ENCODE data around the gene FAM174C. TPM values are rescaled to one million over a fixed set of nuclear protein-coding genes. Genes with fewer than 3 reads are reported as not detected.

FAM174C gene
- total RNA-seq, 4 donors from 2014 or later = 44.3 to 72.5 (median 58.2) TPM

DNA sequence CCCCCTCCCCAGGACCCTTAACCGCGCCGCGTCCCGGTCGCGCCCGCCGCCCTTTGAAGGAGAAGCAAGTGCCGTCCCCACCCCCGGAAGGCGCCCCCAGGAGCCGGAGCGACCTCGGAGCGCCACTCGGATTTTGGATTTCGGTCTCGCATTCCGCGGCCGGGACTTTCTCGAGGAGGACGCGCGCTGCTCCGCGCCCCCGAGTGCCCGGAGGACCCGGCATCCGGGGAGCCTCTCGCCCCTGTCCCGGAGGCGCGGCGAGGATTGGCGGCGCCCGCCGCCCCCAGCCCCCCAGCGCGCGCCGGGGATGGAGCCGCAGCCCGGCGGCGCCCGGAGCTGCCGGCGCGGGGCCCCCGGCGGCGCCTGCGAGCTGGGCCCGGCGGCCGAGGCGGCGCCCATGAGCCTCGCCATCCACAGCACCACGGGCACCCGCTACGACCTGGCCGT, 25.3 kb upstream of the FAM174C start:
- WGBS = 1% methylated on average over 14 of the region's 67 CpGs
- Histone ChIP-seq H3K4me1 (peaks cover 73% of the 10 kb centered on the region), H3K9me3 (no peaks in the 10 kb centered on the region), H3K36me3 (peaks cover 34% of the 10 kb centered on the region), H3K4me3 (peak overlapping the region; percentile 92), H3K27me3 (no peaks in the 10 kb centered on the region), H3K27ac (peak overlapping the region; percentile 99)
- no peak for DNase-seq (ENCODE audit: low spot score in 2 of 2)
- TF ChIP-seq POLR2AphosphoS5 (IDR thresholded peaks at IDR 0.05) (no peak), EP300 (IDR thresholded peaks at IDR 0.05) (no peak), POLR2A (IDR thresholded peaks at IDR 0.05) (no peak)
- TF ChIP-seq, protein P1, sequence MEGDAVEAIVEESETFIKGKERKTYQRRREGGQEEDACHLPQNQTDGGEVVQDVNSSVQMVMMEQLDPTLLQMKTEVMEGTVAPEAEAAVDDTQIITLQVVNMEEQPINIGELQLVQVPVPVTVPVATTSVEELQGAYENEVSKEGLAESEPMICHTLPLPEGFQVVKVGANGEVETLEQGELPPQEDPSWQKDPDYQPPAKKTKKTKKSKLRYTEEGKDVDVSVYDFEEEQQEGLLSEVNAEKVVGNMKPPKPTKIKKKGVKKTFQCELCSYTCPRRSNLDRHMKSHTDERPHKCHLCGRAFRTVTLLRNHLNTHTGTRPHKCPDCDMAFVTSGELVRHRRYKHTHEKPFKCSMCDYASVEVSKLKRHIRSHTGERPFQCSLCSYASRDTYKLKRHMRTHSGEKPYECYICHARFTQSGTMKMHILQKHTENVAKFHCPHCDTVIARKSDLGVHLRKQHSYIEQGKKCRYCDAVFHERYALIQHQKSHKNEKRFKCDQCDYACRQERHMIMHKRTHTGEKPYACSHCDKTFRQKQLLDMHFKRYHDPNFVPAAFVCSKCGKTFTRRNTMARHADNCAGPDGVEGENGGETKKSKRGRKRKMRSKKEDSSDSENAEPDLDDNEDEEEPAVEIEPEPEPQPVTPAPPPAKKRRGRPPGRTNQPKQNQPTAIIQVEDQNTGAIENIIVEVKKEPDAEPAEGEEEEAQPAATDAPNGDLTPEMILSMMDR (IDR thresholded peaks at IDR 0.05) = no peak

DNA sequence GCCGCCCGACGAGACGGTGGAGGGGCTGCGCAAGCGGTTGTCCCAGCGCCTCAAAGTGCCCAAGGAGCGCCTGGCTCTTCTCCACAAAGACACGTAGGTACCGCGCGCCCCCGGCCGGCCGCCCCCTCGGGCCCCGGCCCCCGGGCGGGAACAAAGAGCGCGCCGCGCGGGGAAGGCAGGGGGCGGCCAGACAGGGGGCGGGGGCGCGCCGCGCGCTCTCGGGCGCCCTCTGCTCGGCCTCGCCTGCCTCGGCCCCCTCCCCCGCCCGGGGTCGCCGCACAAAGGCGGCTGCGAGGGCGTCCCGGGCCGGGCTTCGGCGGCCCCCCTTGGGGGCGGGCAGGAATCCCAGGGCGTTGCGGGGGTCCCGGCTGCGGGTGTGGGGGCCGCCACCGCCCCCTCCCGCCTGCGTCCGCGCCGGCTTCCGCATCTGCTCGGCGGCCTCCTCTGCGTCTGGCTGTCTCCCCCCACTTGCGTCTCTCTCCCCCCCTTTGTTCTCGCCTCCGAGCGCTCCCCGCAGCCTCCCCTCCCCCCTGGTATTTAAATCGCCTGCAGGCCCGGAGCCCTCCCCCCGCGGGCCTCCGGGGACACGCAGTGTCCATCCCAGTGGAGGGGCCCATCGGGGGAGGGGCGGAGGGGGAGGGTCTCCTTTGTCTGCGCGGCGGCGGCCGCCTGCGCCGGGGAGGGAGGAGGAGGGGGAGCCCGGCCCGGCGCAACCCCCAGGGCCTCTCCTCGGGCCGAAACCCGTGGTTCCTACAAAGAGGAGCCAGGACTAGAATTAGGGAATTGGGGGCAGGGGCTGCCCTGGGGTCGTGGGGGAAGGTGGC, 24.7 kb upstream of the FAM174C start:
- Histone ChIP-seq H3K36me3 (peaks cover 41% of the 10 kb centered on the region), H3K27me3 (no peaks in the 10 kb centered on the region), H3K4me3 (peak overlapping the region; percentile 92), H3K4me1 (peaks cover 73% of the 10 kb centered on the region), H3K9me3 (no peaks in the 10 kb centered on the region), H3K27ac (peak overlapping the region; percentile 99)
- WGBS = under 1% methylated on average over 37 of the region's 90 CpGs
- TF ChIP-seq POLR2AphosphoS5 (IDR thresholded peaks at IDR 0.05) (no peak), EP300 (IDR thresholded peaks at IDR 0.05) (no peak), POLR2A (IDR thresholded peaks at IDR 0.05) (no peak)
- TF ChIP-seq, protein P1 (IDR thresholded peaks at IDR 0.05) = no peak
- peak in 1 of 2 donors; percentile 82 for DNase-seq (ENCODE audit: low spot score in 2 of 2)

DNA sequence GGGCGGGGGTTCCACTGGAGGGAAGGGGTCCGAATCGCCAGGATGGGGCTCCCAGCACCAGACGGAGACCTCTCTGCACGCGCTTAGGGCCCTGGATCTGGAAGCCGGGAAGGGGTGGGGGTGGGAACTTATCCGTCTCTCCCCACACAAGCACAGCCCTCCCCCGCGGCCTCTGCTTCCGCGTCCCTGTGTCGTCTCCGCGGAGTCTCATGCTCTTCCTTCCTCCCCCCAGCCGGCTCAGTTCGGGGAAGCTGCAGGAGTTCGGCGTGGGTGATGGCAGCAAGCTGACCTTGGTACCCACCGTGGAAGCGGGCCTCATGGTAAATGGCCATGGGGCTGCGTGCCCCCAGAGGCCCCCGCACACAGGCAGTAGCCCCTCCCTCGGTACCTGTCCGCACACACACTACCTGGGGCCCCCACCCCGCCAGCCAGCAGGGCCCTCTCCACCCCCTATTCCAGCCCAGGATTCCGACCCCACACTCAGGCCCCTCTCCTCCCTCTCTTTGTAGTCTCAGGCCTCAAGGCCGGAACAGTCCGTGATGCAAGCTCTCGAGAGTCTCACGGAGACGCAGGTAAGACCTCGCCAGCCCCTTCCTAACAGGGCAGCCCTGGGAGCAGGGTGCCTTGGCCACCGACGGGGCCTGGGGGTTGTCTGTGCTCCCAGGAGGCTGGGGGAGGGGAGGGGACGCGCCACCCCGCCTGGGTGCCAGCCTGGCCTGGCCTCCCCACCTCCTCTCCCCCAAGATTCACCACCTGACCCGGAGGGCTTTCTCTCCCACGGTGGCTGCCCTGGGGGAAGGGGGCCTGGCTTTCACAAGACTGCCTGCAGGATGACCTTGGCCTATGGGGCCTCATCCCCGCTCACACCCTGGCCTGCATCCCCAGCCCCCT, 23.8 kb upstream of the FAM174C start:
- peak; percentile 90 to 93 for DNase-seq (ENCODE audit: low spot score in 2 of 2)
- WGBS = 2% methylated on average over 31 of the region's 41 CpGs
- Histone ChIP-seq H3K27me3 (no peaks in the 10 kb centered on the region), H3K9me3 (no peaks in the 10 kb centered on the region), H3K27ac (peak overlapping the region; percentile 99), H3K4me3 (peak overlapping the region; percentile 92), H3K4me1 (peaks cover 69% of the 10 kb centered on the region), H3K36me3 (peaks cover 50% of the 10 kb centered on the region)
- peak in 1 of 3 donors; percentile 11 for TF ChIP-seq POLR2AphosphoS5 (IDR thresholded peaks at IDR 0.05)
- no peak for TF ChIP-seq POLR2A (IDR thresholded peaks at IDR 0.05)

DNA sequence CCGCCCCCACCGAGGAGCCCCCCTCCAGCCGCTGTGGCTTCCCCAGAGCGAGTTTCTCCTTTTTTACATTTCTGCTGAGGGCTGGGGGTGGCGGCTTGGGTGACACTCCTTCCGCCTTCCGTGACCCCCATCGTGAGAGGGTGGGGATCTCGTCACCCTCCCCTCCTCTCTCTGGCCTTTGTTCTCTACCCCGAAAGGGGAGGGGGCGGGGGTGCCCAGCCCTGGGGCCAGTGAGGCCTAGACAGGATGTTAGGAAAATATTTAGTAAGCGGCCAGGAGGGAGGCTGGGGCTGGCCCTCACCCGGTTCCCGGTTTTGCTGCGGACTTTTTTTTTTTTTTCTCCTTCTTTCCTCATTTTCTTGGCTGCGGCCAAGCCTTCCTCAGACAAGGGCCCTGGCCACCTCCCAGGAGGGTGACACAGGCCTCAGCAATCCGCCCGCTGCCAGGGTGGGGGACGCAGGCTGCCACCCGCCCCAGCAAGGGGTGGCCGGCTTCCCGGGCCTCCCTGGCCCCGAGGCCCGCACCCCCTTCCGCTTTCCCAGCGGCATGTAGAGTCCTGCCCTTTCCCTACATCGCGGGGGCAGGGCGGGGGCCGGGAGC, 23.0 kb upstream of the FAM174C start:
- H3K27me3 ChIP-seq = no peaks in the 10 kb centered on the region
- no peaks in the 10 kb centered on the region for H3K9me3 ChIP-seq
- peak in 2 of 3 donors; percentile 62 to 68 for TF ChIP-seq POLR2AphosphoS5 (IDR thresholded peaks at IDR 0.05)
- TF ChIP-seq, protein P1 (IDR thresholded peaks at IDR 0.05) = no peak
- DNase-seq (ENCODE audit: low spot score in 2 of 2) = peak; percentile 95
- WGBS = 0% methylated on average over 22 of the region's 30 CpGs
- H3K4me3 ChIP-seq = peak overlapping the region; percentile 92
- peaks cover 57% of the 10 kb centered on the region for H3K36me3 ChIP-seq
- peak overlapping the region; percentile 99 for H3K27ac ChIP-seq
- H3K4me1 ChIP-seq = peaks cover 69% of the 10 kb centered on the region

DNA sequence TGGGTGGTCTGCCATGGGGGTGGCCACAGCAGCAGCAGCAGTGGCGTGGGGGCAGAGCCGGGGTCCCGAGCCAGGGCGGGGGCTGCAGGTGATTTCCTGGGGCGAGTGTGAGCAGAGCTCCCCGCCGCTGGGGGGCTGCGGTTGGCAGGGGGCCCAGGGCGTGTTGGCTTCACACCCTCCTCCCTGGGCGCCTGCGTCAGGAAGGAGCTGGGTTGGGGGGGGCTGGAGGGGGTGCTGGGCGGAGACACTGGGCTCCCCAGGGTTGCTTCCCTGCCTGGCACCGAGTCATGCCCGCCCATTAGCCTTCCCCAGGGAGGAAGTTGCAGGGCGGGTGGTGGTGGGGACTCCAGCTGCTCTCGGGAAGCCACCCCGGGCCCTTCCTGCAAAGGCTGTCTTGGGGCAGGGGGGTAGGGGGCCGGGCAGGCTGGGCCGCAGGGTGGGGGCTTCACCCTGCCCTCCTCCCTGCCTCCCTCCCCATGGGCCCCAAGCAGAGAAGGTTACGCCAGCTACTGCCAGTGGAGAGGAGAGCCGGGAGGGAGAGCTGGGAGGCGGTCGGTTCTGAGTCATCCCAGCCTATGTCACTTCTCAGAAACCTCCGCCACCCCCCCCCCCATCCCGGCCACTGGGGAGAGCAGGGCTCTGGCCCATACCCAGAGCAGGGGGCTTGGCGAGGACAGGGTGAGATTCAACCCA, 22.4 kb upstream of the FAM174C start:
- Histone ChIP-seq H3K9me3 (no peaks in the 10 kb centered on the region), H3K4me1 (peaks cover 69% of the 10 kb centered on the region), H3K4me3 (peak overlapping the region; percentile 92), H3K36me3 (peaks cover 64% of the 10 kb centered on the region), H3K27ac (peak overlapping the region; percentile 99), H3K27me3 (no peaks in the 10 kb centered on the region)
- DNase-seq (ENCODE audit: low spot score in 2 of 2) = peak; percentile 96
- TF ChIP-seq POLR2AphosphoS5 (IDR thresholded peaks at IDR 0.05) (no peak), EP300 (IDR thresholded peaks at IDR 0.05) (no peak)
- TF ChIP-seq, protein P1 (IDR thresholded peaks at IDR 0.05) = no peak
- no CpG with 5 or more reads among the region's 26 CpGs for WGBS

Data from suprapubic skin (tissue), 4 donors.